HCT116 (cell line): Measurements from ENCODE around the gene SLC8A2. TPM values are rescaled to one million over a fixed set of nuclear protein-coding genes. Genes with fewer than 3 reads are reported as not detected.

Experiments used
- ATAC-seq: fragments of 200-7000 bp; cut with Tn5 transposase; 2 replicates; pipeline ENCODE4 v1.9.1; 2020; ENCODE audit warnings: mild to moderate bottlenecking, moderate library complexity
- BruUV-seq: library from RNA; stranded (reverse); fragments of 400-500 nt; replicated peaks from 2 replicates; lab custom pipeline; 2021; lab: Mats Ljungman, UMichigan
- CTCF ChIA-PET: fragments of 300-600 bp; sonication (Branson Sonifier 250); formaldehyde crosslinking; loops from one replicate; lab custom pipeline; 2021; ENCODE audit warnings: antibody characterized with exemption; lab: Charles Lee
- POLR2A ChIA-PET: fragments of 300-600, 350-600 bp; sonication (Branson Sonifier 250); formaldehyde crosslinking; loops from one replicate; lab custom pipeline; 2021; ENCODE audit warnings: antibody characterized with exemption; lab: Charles Lee
- RAD21 ChIA-PET, 2 experiments: fragments of 300-600 bp; sonication (Branson Sonifier 250); formaldehyde crosslinking; loops; one replicate each; lab custom pipeline; 2023; ENCODE audit warnings: low total read pairs in 2 of 2; ENCODE audit not compliant: uncharacterized antibody in 2 of 2, unreplicated experiment in 2 of 2, low non-redundant PET in 1 of 2; lab: Charles Lee
- DNase-seq: peaks from one replicate; pipeline ENCODE4 v3.0.0-alpha.2; 2010; ENCODE audit warnings: low read depth, low spot score
- H2AFZ ChIP-seq: fragments of 200-600 bp; shearing (Covaris generic), sonication (generic); 2 replicates; pipeline ENCODE4 v1.6.1; 2017; ENCODE audit warnings: low read depth, mixed run types, mixed read lengths, antibody characterized with exemption, low read length; ENCODE audit not compliant: poor library complexity, severe bottlenecking
- H3K27ac ChIP-seq: 2 replicates; pipeline ENCODE4 v1.5.1; 2012; ENCODE audit warnings: low read depth, low read length
- H3K27me3 ChIP-seq: fragments of 200-600 bp; sonication (generic); 2 replicates; pipeline ENCODE4 v1.6.1; 2016; ENCODE audit warnings: mixed run types, low read length, mixed read lengths; ENCODE audit not compliant: insufficient read depth
- H3K36me3 ChIP-seq, 2 experiments: fragments of 200-500 bp in 1 of 2; fragments of 200-600 bp in 1 of 2; sonication (Bioruptor generic) in 1 of 2; sonication (generic) in 1 of 2; 2 replicates each; pipeline versions ENCODE4 v1.5.1 to v1.6.1; 2014 to 2016; ENCODE audit warnings: low read length in 2 of 2, inconsistent platforms in 1 of 2, mixed read lengths in 1 of 2, mixed run types in 1 of 2; ENCODE audit not compliant: insufficient read depth in 2 of 2, control insufficient read depth in 1 of 2
- H3K4me1 ChIP-seq, 2 experiments: fragments of 200-600 bp in 1 of 2; sonication (generic) in 1 of 2; 2 replicates each; pipeline versions ENCODE4 v1.5.1 to v1.6.1; 2012 to 2017; ENCODE audit warnings: low read length in 2 of 2, inconsistent platforms in 1 of 2, mild to moderate bottlenecking in 1 of 2, mixed read lengths in 1 of 2, mixed run types in 1 of 2, moderate library complexity in 1 of 2; ENCODE audit not compliant: insufficient read depth in 2 of 2, control insufficient read depth in 1 of 2
- H3K4me2 ChIP-seq: fragments of 200-600 bp; sonication (generic); 2 replicates; pipeline ENCODE4 v1.6.1; 2017; ENCODE audit warnings: mixed run types, low read length, mixed read lengths
- H3K4me3 ChIP-seq, 2 experiments: fragments of 200-600 bp in 1 of 2; sonication (generic) in 1 of 2; replicated peaks in 1 of 2; 2 replicates each; pipeline ENCODE4 v1.5.1; 2011 to 2016; ENCODE audit warnings: low read length in 2 of 2, control low read depth in 1 of 2, low read depth in 1 of 2, mild to moderate bottlenecking in 1 of 2, mixed read lengths in 1 of 2, mixed run types in 1 of 2
- H3K79me2 ChIP-seq: fragments of 200-600 bp; sonication (generic); 2 replicates; pipeline ENCODE4 v1.6.1; 2017; ENCODE audit warnings: mild to moderate bottlenecking, mixed run types, low read length, moderate library complexity, mixed read lengths; ENCODE audit not compliant: insufficient read depth
- H3K9ac ChIP-seq: fragments of 200-600 bp; sonication (generic); 2 replicates; pipeline ENCODE4 v1.6.1; 2016; ENCODE audit warnings: low read length, mixed read lengths
- H3K9me2 ChIP-seq: fragments of 200-600 bp; sonication (generic), shearing (Covaris generic); 2 replicates; pipeline ENCODE4 v1.6.1; 2017; ENCODE audit warnings: mixed run types, mild to moderate bottlenecking, moderate library complexity; ENCODE audit not compliant: insufficient read depth
- H3K9me3 ChIP-seq, 2 experiments: fragments of 200-500 bp in 1 of 2; fragments of 200-600 bp in 1 of 2; sonication (Bioruptor generic) in 1 of 2; sonication (generic) in 1 of 2; 2 replicates each; pipeline ENCODE4 v1.6.1; 2014 to 2017; ENCODE audit warnings: low read length in 2 of 2, mixed read lengths in 2 of 2, inconsistent platforms in 1 of 2, low read depth in 1 of 2, mild to moderate bottlenecking in 1 of 2, mixed run types in 1 of 2, moderate library complexity in 1 of 2; ENCODE audit not compliant: control insufficient read depth in 1 of 2, insufficient read depth in 1 of 2
- H4K20me1 ChIP-seq: fragments of 200-600 bp; sonication (generic), shearing (Covaris generic); 2 replicates; pipeline ENCODE4 v1.6.1; 2017; ENCODE audit warnings: mixed run types, mild to moderate bottlenecking, moderate library complexity; ENCODE audit not compliant: insufficient read depth
- ATF3 ChIP-seq: IDR thresholded peaks from 2 replicates; pipeline ENCODE4 v1.6.1; 2012
- ELF1 ChIP-seq: IDR thresholded peaks from 2 replicates; pipeline ENCODE4 v1.6.1; 2012; ENCODE audit warnings: low read depth, borderline replicate concordance
- EZH2 ChIP-seq: fragments of 200-600 bp; sonication (generic); IDR thresholded peaks from 2 replicates; pipeline ENCODE4 v1.6.1; 2017; ENCODE audit warnings: antibody characterized with exemption, mixed run types
- EZH2phosphoT487 ChIP-seq: fragments of 200-600 bp; IDR thresholded peaks from 2 replicates; pipeline ENCODE4 v1.6.1; 2018; ENCODE audit warnings: antibody characterized with exemption, borderline replicate concordance
- MAX ChIP-seq: IDR thresholded peaks from 2 replicates; pipeline ENCODE4 v1.6.1; 2012
- POLR2AphosphoS5 ChIP-seq: IDR thresholded peaks from 2 replicates; pipeline ENCODE4 v1.6.1; 2011; ENCODE audit warnings: mild to moderate bottlenecking, low read depth, low read length, moderate library complexity
- SIN3A ChIP-seq: IDR thresholded peaks from 2 replicates; pipeline ENCODE4 v1.6.1; 2012; ENCODE audit warnings: low read depth
- SP1 ChIP-seq: IDR thresholded peaks from 2 replicates; pipeline ENCODE4 v1.6.1; 2012; ENCODE audit warnings: low read depth
- YY1 ChIP-seq: IDR thresholded peaks from 2 replicates; pipeline ENCODE4 v1.6.1; 2011; ENCODE audit warnings: low read length, low read depth, moderate library complexity, mild to moderate bottlenecking; ENCODE audit not compliant: insufficient replicate concordance; ENCODE audit errors: extremely low read depth
- ZFX ChIP-seq: fragments of 450-650 bp; IDR thresholded peaks from 2 replicates; pipeline ENCODE4 v1.6.1; 2017
- intact Hi-C: fragments of 100-400 bp; cut with micrococcal nuclease; formaldehyde crosslinking; loops from 2 replicates; pipeline ENCODE4 v1.10.0; 2022
- total RNA-seq: library from RNA; stranded (reverse); gene quantifications from one replicate; pipeline ENCODE4 v1.2.1, GENCODE V29; 2021; ENCODE audit not compliant: unreplicated experiment

The SLC8A2 gene
- total RNA-seq, 1 experiment from 2014 or later, result 0.98 TPM

GRCh38 chr19:47390533-47391488, 80.9 kb downstream of the SLC8A2 start:
- intact Hi-C loops, result loop anchor here (1.0 to 2.0 kb wide), 2 partner anchors 95 to 106 kb away; no protein-coding TSS in a partner anchor
- Histone ChIP-seq H2AFZ (no peak overlapping the region), H3K79me2 (no peaks in the 10 kb centered on the region), H4K20me1 (no peaks in the 10 kb centered on the region), H3K4me2 (0 out of 2 replicates have a peak overlapping the region, but pooled peaks have one; percentile 47), H3K27me3 (no peaks in the 10 kb centered on the region), H3K9me3 (no peaks in the 10 kb centered on the region), H3K9me2 (no peaks in the 10 kb centered on the region), H3K27ac (no peak overlapping the region), H3K4me1 (peaks cover 0 to 2% of the 10 kb centered on the region in 2 experiments; a peak in 1 of 4 replicates), H3K9ac (no peak overlapping the region), H3K4me3 (no peak overlapping the region), H3K36me3 (no peaks in the 10 kb centered on the region)
- no TSS peak for BruUV-seq
- ATAC-seq, result peak; percentile 33; the same call in 1 of the 2 replicates
- ChIA-PET POLR2A (interaction anchor here (1.0 kb wide), 1 partner anchor 10 kb away, joined by 3 read pairs; no protein-coding TSS in a partner anchor), RAD21 (interaction anchor here (0.5 to 1.0 kb wide), 2 partner anchors 37 to 74 kb away, joined by 3 to 4 read pairs; no protein-coding TSS in a partner anchor), CTCF (interaction anchor here (0.6 to 2.5 kb wide), 15 partner anchors 9 to 180 kb away, joined by 3 to 9 read pairs (median 4); partner anchors contain the start of genes DHX34 and NAPA)
- DNase-seq, result no peak
- TF ChIP-seq SP1 (no peak), EZH2 (no peak), POLR2AphosphoS5 (no peak), MAX (no peak), ZFX (no peak), ATF3 (no peak), ELF1 (no peak), SIN3A (no peak), YY1 (no peak), EZH2phosphoT487 (no peak)
